ENCODE data around the gene ARID5A. TPM values are rescaled to one million over a fixed set of nuclear protein-coding genes. Genes with fewer than 3 reads are reported as not detected.

The ARID5A gene
- total and polyA plus RNA-seq, 2 of the 13 experiments (the other 11 are each of a cell fraction or from before 2014, with no cell fraction given): 6.0 to 9.5 TPM

DNA sequence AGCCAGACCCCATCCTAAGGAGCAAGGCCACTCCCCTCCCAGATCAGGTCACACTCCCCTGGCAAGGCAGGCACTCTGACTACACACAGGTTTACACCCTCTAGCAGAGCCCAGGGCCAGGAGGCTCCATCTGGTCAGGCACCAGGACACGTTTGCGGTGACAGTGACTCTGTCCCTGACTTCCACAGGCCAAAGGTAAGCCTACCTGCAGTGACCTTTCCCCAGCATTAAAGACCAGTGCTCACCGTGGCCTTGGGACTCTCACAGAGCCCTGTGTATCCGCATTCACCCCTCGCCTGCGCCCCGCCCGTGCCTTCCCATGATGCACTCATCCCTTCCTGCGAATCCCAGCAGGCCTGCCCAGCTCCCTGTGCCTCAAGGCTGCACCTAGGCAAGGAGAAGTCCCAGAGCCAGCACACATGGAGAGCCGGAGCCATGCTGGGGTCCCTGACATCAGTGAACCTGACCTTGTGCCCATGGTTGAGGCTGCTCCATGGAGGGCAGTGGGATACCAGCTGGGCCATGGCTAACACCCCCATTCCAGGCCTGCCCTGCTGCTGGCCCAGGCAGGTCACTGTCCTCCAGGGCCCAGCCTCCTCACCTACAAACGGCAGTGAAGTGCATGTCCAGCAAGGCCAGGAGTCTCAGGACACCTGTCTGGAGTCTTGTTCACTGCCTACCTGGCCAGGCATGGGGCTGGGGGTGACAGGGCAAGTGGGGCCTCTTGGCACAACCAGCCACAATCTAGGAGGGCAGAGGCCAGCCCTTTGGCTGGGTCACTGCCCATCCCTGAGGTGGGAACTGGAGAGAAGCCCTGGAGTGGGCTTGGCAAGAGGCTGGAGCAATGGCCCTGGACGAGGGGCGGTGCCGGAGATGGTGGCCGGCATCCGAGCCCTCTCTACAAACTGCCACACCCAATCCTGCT is 34.4 kb upstream of the ARID5A start (continued):
- TF ChIP-seq ZFYVE20 (CRISPR knock-in tag; IDR thresholded peaks at IDR 0.05; ENCODE audit: borderline replicate concordance, low read depth) (no peak), NCOA1 (CRISPR knock-in tag; IDR thresholded peaks at IDR 0.05) (0 out of 2 replicates have a peak, but pooled peaks have one; percentile 27), PCBP2 (optimal IDR thresholded peaks at IDR 0.05; ENCODE audit: low read depth, low read length, poor library complexity, severe bottlenecking) (no peak), SRSF1 (optimal IDR thresholded peaks at IDR 0.05; ENCODE audit: low read depth, low read length) (no peak), JARID2 (CRISPR knock-in tag; IDR thresholded peaks at IDR 0.05; ENCODE audit: insufficient replicate concordance) (no peak), GMEB2 (CRISPR knock-in tag; IDR thresholded peaks at IDR 0.05; ENCODE audit: low read depth) (no peak), DMTF1 (CRISPR knock-in tag; IDR thresholded peaks at IDR 0.05) (0 out of 2 replicates have a peak, but pooled peaks have one; percentile 57), ZNF326 (CRISPR knock-in tag; IDR thresholded peaks at IDR 0.05; ENCODE audit: borderline replicate concordance) (no peak), MAZ (IDR thresholded peaks at IDR 0.05; ENCODE audit: borderline replicate concordance, low read depth, low read length) (no peak), MAZ (CRISPR knock-in tag; IDR thresholded peaks at IDR 0.05; ENCODE audit: low read depth) (peak; percentile 48), ESRRA (CRISPR knock-in tag; IDR thresholded peaks at IDR 0.05; ENCODE audit: low read depth) (peak; percentile 90), KDM3A (CRISPR knock-in tag; IDR thresholded peaks at IDR 0.05; ENCODE audit: low read depth) (no peak), NFE2 (CRISPR knock-in tag; IDR thresholded peaks at IDR 0.05) (no peak), MTA3 (CRISPR knock-in tag; IDR thresholded peaks at IDR 0.05) (no peak), CENPX (CRISPR knock-in tag; IDR thresholded peaks at IDR 0.05) (no peak), FOXC1 (CRISPR knock-in tag; IDR thresholded peaks at IDR 0.05; ENCODE audit: borderline replicate concordance) (no peak; the same call in 1 of the 2 replicates), ZNF713 (CRISPR knock-in tag; IDR thresholded peaks at IDR 0.05) (no peak), ZNF296 (CRISPR knock-in tag; conservative IDR thresholded peaks at IDR 0.05) (no peak)
- TF ChIP-seq, protein P1, sequence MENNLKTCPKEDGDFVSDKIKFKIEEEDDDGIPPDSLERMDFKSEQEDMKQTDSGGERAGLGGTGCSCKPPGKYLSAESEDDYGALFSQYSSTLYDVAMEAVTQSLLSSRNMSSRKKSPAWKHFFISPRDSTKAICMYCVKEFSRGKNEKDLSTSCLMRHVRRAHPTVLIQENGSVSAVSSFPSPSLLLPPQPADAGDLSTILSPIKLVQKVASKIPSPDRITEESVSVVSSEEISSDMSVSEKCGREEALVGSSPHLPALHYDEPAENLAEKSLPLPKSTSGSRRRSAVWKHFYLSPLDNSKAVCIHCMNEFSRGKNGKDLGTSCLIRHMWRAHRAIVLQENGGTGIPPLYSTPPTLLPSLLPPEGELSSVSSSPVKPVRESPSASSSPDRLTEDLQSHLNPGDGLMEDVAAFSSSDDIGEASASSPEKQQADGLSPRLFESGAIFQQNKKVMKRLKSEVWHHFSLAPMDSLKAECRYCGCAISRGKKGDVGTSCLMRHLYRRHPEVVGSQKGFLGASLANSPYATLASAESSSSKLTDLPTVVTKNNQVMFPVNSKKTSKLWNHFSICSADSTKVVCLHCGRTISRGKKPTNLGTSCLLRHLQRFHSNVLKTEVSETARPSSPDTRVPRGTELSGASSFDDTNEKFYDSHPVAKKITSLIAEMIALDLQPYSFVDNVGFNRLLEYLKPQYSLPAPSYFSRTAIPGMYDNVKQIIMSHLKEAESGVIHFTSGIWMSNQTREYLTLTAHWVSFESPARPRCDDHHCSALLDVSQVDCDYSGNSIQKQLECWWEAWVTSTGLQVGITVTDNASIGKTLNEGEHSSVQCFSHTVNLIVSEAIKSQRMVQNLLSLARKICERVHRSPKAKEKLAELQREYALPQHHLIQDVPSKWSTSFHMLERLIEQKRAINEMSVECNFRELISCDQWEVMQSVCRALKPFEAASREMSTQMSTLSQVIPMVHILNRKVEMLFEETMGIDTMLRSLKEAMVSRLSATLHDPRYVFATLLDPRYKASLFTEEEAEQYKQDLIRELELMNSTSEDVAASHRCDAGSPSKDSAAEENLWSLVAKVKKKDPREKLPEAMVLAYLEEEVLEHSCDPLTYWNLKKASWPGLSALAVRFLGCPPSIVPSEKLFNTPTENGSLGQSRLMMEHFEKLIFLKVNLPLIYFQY (CRISPR knock-in tag; IDR thresholded peaks at IDR 0.05; ENCODE audit: borderline replicate concordance): no peak
- TF ChIP-seq, protein P2, sequence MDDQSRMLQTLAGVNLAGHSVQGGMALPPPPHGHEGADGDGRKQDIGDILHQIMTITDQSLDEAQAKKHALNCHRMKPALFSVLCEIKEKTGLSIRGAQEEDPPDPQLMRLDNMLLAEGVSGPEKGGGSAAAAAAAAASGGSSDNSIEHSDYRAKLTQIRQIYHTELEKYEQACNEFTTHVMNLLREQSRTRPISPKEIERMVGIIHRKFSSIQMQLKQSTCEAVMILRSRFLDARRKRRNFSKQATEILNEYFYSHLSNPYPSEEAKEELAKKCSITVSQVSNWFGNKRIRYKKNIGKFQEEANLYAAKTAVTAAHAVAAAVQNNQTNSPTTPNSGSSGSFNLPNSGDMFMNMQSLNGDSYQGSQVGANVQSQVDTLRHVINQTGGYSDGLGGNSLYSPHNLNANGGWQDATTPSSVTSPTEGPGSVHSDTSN (CRISPR knock-in tag; IDR thresholded peaks at IDR 0.05; ENCODE audit: borderline replicate concordance): no peak
